Measurements from ENCODE around the gene CHD6.

CHD6 gene

DNA sequence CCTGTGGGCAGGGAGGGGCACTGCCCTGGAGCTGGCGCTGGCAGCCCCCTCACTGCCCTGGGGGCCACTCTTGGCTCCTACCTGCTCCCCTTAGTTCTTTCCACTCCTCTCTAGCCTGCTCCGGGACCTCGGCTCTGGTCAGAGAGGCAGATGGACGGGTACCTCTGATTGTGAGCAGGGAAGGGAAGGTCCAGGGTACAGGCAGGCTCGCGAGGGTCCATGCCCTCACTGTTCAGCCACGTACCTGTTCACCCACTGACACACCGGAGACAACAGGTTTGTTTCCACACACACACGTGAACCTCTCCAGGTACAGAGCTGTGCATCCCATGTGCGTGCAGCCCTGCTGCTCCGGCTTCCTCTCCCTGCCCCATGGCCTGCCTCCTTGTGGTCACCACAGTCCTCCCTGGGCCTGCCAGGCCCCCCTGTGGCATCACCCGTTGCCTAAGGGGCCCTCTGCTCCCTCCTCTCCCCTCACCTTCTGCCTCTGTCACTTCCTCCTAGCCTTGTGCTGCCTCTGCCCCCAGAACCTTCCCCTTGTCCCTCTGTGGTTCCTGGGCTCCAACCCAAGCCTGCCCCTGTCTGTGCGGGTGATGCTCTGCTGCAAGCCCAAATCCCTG is 253.8 kb downstream of the CHD6 start:
- DNase-seq = no peak

- no peak for DNase-seq
Measured at GRCh38 chr20:41363601-41364000, 254.6 kb downstream of the CHD6 start.

DNA sequence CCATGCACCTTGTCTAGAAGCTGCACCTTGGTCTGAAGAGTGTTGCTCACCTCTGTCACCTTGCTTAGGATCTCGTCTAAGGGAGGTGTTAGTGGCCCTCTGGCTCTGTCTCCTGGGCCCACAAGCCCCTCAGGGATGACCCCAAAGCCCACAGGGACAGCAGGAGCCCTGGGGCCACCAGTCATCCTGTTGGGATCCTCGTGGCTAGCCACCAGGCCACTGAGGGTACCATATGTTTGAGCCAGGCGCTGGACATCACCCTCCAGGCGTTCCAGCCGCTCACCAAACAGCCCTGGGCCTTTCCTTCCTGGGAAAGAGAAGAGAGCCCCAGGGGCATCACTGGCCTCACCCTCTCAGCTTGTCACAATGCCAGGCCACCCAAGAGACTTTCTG is 255.4 kb downstream of the CHD6 start:
- no peak for DNase-seq

DNA sequence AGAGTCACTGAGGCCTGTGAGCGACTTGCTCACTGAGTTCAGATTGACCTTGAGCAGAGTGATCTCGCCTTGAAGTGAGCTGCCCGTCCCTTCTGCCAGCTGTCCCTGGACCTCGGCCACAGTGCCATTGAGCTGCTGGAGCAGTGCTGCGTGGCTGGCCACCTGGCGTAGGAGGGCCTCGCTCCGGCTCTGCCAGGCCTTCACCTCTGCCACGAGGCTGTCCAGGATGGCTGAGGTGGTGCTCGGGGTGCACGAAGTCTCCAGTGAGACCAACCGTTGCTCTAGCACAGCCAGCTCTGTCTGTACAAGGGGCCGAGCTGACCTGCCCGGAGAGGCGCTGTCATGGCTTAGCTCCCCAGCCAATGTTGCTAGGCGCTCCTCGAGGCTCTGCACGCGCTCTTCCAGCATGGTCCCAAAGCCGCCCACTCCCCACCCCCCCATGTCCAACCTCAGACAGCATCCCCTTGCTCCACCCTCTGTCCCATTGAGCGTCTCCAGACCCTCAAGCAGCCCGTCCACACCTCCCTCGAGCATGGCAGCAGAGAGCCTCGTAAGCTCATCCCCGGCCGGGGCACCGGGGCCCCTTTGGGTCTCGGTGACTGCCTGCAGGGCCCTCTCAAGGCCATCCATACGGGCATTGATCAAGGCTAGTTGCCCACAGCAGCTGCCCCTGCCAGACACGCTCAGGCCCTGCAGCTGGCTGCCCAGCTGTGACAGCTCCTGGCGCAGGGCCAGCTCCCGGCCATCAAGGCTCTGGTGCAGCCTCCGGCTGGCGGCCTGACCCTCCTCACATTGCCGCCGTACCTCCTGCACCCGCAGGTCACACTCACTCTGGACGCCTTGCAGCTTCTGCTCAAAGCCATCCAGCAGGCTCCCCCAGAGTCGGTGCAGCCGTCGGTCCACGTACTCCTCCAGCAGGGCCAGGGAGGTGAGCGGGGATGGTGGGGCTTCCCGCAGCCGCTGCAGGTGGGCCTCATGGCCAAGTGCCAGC is 256.1 kb downstream of the CHD6 start:
- DNase-seq = no peak

GRCh38 chr20:41360831-41361756 is 257.1 kb downstream of the CHD6 start:
- DNase-seq = no peak

DNA sequence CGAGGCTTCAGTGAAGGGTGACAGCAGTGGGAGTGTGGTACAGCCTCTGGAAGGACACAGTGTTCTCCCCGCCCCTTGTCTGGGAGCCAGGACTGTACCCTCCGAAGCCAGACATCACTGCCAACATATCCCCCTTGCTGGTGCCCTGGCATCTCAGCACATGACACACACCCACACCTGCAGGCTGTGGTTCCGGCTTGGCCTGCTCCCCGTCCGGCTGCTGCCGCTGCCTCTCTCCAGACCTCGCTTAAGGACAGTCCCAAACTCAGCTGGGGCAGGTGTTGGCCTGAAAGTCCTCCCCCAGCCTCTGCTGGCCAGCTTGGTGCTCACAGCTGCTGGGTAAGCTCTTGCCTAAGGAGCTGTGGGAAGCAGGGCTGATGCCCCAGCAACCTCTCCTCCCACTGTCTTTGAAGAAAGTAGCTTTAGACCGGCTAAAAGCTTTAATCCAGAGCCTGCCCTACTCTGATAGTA is 258.6 kb downstream of the CHD6 start:
- no peak for DNase-seq

DNA sequence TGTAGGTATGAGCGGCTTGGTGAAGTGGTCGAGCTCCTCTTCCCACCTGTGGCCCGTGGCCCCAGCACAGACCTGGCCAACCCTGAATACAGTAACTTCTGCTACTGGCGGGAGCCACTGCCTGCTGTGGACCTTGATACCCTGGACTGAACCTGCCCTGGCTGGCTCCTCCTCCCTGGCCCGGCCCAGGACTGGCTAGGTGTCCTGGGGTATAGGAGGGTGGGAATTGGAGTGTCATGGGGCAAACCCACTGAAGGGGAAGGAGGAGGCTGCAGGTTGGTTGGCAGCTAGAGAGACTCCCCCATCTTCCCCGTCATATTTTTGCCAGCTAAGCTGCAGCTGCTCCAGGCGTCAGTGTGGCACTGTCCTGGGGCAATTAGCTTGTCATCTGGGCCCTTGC is 259.5 kb downstream of the CHD6 start:
- no peak for DNase-seq

DNA sequence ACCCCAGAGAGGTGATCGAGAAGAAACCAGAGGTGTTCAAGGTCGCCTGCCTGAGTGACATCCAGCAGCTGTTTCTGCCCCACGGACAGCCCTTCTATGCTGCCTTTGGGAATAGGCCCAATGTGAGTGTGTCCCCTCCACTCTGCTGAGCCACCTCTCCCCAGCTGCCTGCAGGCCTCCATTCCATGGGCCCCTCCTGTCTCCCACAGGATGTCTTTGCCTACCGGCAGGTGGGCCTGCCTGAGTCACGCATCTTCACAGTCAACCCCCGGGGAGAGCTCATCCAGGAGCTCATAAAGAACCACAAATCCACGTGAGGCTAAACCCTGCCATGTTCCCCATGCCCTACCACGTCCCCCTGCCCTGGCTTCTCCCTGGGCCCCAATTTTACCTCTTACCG is 259.9 kb downstream of the CHD6 start:
- no peak for DNase-seq

GRCh38 chr20:41357424-41358163 is 260.6 kb downstream of the CHD6 start:
- DNase-seq = no peak

GRCh38 chr20:41356951-41357350 is 261.2 kb downstream of the CHD6 start:
- no peak for DNase-seq

DNA sequence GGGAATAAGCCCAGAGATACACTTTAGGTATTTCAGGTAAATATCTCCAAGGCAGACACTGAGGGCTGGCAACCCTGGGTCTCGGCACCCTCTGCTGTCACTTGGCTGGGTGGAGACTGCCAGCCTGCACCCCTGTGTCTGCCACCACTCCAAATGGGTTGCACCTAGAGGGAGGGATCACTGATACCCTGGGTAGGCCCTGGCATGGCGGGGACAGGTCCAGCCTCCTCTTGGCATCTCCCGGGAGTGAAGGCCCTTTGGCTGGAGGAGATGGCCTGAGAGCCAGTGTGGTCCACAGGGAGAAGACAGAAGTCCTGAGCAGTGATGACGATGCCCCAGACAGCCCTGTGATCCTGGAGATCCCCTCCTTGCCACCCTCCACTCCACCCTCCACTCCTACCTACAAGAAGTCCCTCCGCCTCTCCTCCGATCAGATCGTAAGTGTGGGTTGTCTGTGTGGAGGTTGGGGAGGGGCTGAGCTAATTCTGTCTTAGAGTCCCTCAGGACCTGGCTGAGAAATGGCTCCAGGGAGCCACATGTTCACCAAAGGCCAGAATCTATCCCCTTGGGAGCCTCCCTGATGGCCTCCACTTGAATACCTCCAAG is 262.5 kb downstream of the CHD6 start:
- DNase-seq = no peak

GRCh38 chr20:41355192-41355591 is 263.0 kb downstream of the CHD6 start:
- DNase-seq = no peak

GRCh38 chr20:41353530-41353929 is 264.6 kb downstream of the CHD6 start:
- DNase-seq = no peak

- no peak for DNase-seq
Measured at GRCh38 chr20:41352666-41353065, 265.5 kb downstream of the CHD6 start.

DNA sequence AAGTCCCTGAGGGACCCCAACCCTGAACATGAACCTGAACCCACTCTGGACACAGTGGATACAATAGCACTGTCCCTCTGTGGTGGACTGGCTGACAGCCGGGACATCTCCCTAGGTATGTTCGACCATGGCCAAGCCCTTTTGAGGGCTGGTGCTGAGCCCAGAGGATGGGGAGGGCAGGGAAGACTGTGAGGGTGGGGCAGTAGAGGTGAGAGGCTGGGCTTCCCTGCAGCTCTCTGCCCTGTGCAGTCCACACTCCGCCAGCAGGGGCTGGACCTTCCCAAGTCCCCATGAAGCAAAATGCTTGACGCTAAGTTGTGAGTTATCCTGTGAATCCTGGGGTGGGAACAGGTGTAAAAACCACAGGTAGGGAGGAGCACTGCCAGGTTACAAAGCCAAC is 266.1 kb downstream of the CHD6 start:
- no peak for DNase-seq
